Common myeloid progenitor, CD34-positive (primary cell): Measurements from ENCODE around the gene NKAPD1. TPM values are rescaled to one million over a fixed set of nuclear protein-coding genes. Genes with fewer than 3 reads are reported as not detected.
"Not testable (repeated sequence)": the region's sequence is repeated elsewhere in the genome, so short reads cannot be mapped to it uniquely, and the experiment has no call there.

Experiments used
- CTCF ChIA-PET: fragments of 350-600 bp; sonication (Branson Sonifier 250); formaldehyde crosslinking; loops from one replicate; lab custom pipeline; 2021; ENCODE audit warnings: antibody characterized with exemption; lab: Charles Lee
- POLR2A ChIA-PET: fragments of 350-600 bp; sonication (Branson Sonifier 250); formaldehyde crosslinking; loops from one replicate; lab custom pipeline; 2021; ENCODE audit warnings: antibody characterized with exemption; lab: Charles Lee
- DNase-seq, 3 donors: peaks; one replicate each; pipeline versions ENCODE4 v3.0.0 to v3.0.0-alpha.2; 2013
- H3K27ac ChIP-seq, 2 experiments: 1 replicate in 1 of 2; 2 replicates in 1 of 2; pipeline ENCODE4 v1.7.0; 2013; ENCODE audit warnings: inconsistent platforms in 2 of 2, low read length in 2 of 2, mild to moderate bottlenecking in 2 of 2, low read depth in 1 of 2, moderate library complexity in 1 of 2; ENCODE audit not compliant: severe bottlenecking in 2 of 2, insufficient read depth in 1 of 2, poor library complexity in 1 of 2
- H3K27me3 ChIP-seq, 5 experiments: replicated peaks in 2 of 5; 1 replicate in 3 of 5; 2 replicates in 2 of 5; pipeline versions ENCODE4 v1.6.1 to v1.7.0; 2013; ENCODE audit warnings: low read length in 4 of 5, mild to moderate bottlenecking in 2 of 5, moderate library complexity in 2 of 5, inconsistent platforms in 1 of 5; ENCODE audit not compliant: insufficient read depth in 5 of 5, control insufficient read depth in 4 of 5
- H3K36me3 ChIP-seq, 4 experiments: 1 replicate in 2 of 4; 2 replicates in 2 of 4; pipeline versions ENCODE4 v1.6.1 to v1.7.0; 2013; ENCODE audit warnings: low read length in 3 of 4, control low read depth in 1 of 4, mild to moderate bottlenecking in 1 of 4; ENCODE audit not compliant: control insufficient read depth in 4 of 4, insufficient read depth in 4 of 4
- H3K4me1 ChIP-seq, 4 experiments: 1 replicate in 3 of 4; 2 replicates in 1 of 4; pipeline versions ENCODE4 v1.6.1 to v1.7.1; 2013; ENCODE audit warnings: low read length in 3 of 4, mild to moderate bottlenecking in 3 of 4, control low read depth in 1 of 4, inconsistent platforms in 1 of 4, moderate library complexity in 1 of 4; ENCODE audit not compliant: control insufficient read depth in 4 of 4, insufficient read depth in 4 of 4; ENCODE audit errors: control extremely low read depth in 1 of 4
- H3K4me3 ChIP-seq, 7 experiments: 1 replicate in 4 of 7; 2 replicates in 3 of 7; pipeline versions ENCODE4 v1.5.1 to v1.7.0; 2013; ENCODE audit warnings: mild to moderate bottlenecking in 7 of 7, low read length in 6 of 7, moderate library complexity in 6 of 7, inconsistent platforms in 2 of 7, low read depth in 2 of 7, control low read depth in 1 of 7; ENCODE audit not compliant: insufficient read depth in 4 of 7, control insufficient read depth in 1 of 7; ENCODE audit errors: extremely low read depth in 1 of 7
- H3K9me3 ChIP-seq, 5 experiments: 1 replicate in 4 of 5; 2 replicates in 1 of 5; pipeline versions ENCODE4 v1.6.1 to v1.7.1; 2013; ENCODE audit warnings: low read length in 4 of 5, mild to moderate bottlenecking in 2 of 5, inconsistent platforms in 1 of 5, low read depth in 1 of 5, moderate library complexity in 1 of 5; ENCODE audit not compliant: control insufficient read depth in 4 of 5, insufficient read depth in 2 of 5; ENCODE audit errors: control extremely low read depth in 1 of 5
- WGBS: methylation state at CpG from one replicate; pipeline ENCODE4 v1.1.5; 2013; ENCODE audit not compliant: insufficient coverage; 5-methylcytosine and 5-hydroxymethylcytosine counted together
- polyA plus RNA-seq: library from polyadenylated mRNA; unstranded; fragments of 120-200 nt; gene quantifications from one replicate; pipeline ENCODE4 v1.2.1, GENCODE V29; 2013

The NKAPD1 gene, protein sequence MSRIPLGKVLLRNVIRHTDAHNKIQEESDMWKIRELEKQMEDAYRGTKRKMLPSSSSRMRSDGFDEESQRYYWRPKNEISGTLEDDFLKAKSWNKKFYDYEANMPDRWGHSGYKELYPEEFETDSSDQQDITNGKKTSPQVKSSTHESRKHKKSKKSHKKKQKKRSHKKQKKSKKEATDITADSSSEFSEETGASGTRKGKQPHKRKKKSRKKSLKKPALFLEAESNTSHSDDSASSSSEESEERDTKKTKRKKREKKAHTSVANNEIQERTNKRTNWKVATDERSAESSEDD
- 33.8 TPM for polyA plus RNA-seq

DNA sequence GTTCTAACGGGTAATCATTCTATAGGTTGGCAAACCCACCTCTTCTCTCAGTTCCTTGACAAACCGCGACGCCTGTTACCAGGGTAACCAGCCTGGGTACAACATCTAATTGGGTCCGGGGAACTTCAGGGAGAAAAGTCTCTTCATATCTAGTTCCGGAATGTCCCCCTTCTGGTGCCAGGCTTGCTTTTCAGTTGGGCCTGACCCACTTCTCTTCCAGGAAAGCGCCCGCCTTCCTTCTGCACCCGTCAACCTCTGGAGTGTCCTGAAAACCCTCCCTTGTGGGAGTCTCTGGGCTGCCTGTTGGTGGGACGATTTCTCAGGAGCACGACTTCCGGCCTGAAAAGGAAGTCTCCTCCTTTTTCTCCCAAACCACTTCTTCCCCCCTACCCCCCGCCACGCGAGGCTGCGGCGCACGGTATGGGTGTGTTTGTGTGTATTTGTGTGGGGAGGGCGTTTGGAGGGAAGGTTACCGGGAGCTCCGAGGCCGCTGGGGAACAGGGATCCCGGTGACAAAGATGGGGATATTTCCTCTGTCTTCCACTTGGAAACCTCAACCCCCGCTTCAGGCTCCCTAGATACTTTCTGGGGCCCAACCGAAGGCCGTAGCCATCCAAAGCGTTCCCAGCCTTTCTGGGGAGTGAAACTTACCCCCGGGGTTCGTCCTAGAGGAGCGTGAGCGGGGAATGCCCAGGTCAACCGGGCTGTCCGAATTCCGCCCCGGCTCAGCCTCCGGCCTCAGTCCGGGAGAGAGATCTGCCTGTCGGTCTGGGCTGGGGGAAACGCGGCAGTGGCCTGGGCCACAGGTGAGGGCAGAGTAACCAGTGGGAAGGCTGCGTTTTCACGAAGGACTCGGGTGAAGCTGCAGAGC, at the start of gene NKAPD1, which contains the start of gene PIH1D2:
Gene NKAPD1 (plus strand): TSS at position 359 of the 871 bp plus-strand sequence. CDS start 1,276 bp downstream, outside the sequence.
Gene PIH1D2 (minus strand): TSS at position 77 of the 871 bp plus-strand sequence. CDS start 843 bp downstream, outside the sequence.
- Histone ChIP-seq H3K4me3 (peak within 1 kb of the TSS; percentile 70 to 99 (median 94)), H3K4me1 (peaks cover 7 to 17% (median 12%) of the 10 kb centered on the region in 4 experiments), H3K36me3 (peaks cover 7 to 25% (median 18%) of the 10 kb centered on the region in 4 experiments), H3K27ac (peak within 1 kb of the TSS; percentile 96 to 98), H3K9me3 (no peaks in the 10 kb centered on the region), H3K27me3 (no peaks in the 10 kb centered on the region)
- ChIA-PET CTCF (interaction anchor here (1.1 to 1.6 kb wide), 4 partner anchors 11 to 30 kb away, joined by 3 to 6 read pairs (median 3); partner anchors contain the start of genes SDHD and TIMM8B), POLR2A (no interaction called here)
- DNase-seq: peak; percentile 92 to 96 (median 96)
- WGBS: under 1% methylated on average over 31 of the region's 43 CpGs

DNA sequence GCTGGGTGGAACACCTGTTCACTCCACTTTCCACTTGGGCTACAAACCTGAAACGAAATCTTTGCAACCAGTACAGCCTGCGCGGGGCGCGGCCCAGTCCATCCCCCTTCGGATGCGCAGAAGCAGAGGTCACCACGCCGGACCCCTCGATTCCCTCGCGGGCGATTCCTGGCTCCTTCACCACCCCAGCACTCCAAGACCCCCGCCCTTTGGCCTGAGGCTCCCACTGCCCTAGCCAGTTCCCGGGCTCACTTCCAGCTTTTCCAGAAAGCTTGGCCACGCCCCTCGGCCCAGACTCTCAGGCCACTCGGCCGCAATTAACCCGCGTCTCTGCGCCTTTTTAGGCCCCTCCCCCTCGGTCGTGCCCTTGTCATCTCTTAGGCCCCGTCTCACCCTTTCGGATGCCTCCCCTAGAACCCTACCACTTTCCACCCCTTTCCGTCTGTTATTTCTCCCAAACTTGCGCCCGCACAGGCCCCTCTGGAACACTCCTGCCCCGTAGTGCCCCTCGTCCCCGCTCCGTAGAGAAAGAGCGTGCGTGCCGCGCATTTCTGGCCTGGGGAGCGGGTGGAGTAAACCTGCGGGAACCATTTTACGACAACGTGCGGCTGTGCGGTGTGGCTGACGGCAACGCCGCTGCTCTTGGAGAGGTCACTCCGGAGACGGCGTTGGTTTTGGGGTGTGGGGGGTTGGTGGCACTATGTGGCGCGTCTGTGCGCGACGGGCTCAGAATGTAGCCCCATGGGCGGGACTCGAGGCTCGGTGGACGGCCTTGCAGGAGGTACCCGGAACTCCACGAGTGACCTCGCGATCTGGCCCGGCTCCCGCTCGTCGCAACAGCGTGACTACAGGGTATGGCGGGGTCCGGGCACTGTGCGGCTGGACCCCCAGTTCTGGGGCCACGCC, 49.1 kb upstream of the NKAPD1 start, which contains the start of gene DLAT:
Gene DLAT (plus strand): TSS at position 636 of the 906 bp plus-strand sequence. CDS start 65 bp downstream, at position 701.
- H3K27me3 ChIP-seq: no peaks in the 10 kb centered on the region
- ChIA-PET POLR2A (no interaction called here), CTCF (no interaction called here)
- no peaks in the 10 kb centered on the region for H3K9me3 ChIP-seq
- peak; percentile 90 to 94 (median 92) for DNase-seq
- 0% methylated on average over 52 of the region's 71 CpGs for WGBS
- H3K4me1 ChIP-seq: peaks cover 4 to 22% (median 16%) of the 10 kb centered on the region in 4 experiments
- H3K4me3 ChIP-seq: peak within 1 kb of the TSS; percentile 84 to 99 (median 95)
- peaks cover 0 to 21% (median 15%) of the 10 kb centered on the region in 4 experiments for H3K36me3 ChIP-seq
- H3K27ac ChIP-seq: peak within 1 kb of the TSS; percentile 40 to 86

DNA sequence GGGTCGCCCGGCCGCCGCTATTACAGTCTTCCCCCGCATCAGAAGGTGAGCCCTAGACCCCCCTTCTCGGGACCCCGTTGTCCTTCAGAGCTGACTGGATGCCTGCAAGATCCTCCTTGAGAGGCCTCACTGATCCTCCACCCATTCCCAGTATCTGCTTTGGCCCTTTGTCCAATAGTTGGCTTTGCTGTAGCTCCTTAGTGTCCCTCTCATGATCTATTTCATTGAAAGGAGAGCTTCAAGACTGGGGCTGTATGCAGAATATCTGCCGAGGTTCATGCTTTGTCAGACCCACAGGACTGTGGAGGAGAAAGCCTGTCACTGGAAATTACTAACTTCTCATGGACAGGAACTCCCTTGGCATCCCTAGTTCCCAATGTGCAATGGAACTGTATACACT, 48.4 kb upstream of the NKAPD1 start:
- Histone ChIP-seq H3K4me1 (peaks cover 4 to 22% (median 16%) of the 10 kb centered on the region in 4 experiments), H3K27me3 (no peaks in the 10 kb centered on the region), H3K4me3 (peak overlapping the region; percentile 84 to 99 (median 95)), H3K27ac (peak overlapping the region; percentile 37 to 86), H3K9me3 (no peaks in the 10 kb centered on the region), H3K36me3 (peaks cover 2 to 26% (median 20%) of the 10 kb centered on the region in 4 experiments)
- peak in 1 of 3 donors; percentile 18 for DNase-seq
- WGBS: 0% methylated on average over 8 of the region's 8 CpGs
- ChIA-PET POLR2A (no interaction called here), CTCF (interaction anchor here (0.6 kb wide), 1 partner anchor 38 kb away, joined by 3 read pairs; no protein-coding TSS in a partner anchor)

DNA sequence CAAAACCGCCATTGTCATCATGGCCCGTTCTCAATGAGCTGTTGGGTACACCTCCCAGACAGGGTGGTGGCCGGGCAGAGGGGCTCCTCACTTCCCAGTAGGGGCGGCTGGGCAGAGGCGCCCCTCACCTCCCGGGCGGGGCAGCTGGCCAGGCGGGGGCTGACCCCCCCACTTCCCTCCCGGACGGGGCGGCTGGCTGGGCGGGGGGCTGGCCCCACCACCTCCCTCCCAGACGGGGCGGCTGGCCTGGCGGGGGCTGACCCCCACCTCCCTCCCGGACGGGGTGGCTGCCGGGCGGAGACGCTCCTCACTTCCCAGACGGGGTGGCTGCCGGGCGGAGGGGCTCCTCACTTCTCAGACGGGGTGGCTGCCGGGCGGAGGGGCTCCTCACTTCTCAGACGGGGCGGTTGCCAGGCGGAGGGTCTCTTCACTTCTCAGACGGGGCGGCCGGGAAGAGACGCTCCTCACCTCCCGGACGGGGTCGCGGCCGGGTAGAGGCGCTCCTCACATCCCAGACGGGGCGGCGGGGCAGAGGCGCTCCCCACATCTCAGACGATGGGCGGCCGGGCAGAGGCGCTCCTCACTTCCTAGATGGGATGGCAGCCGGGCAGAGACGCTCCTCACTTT, 47.2 kb upstream of the NKAPD1 start:
- H3K9me3 ChIP-seq, H3K27me3 ChIP-seq, CTCF ChIA-PET, H3K27ac ChIP-seq, H3K4me3 ChIP-seq, DNase-seq, POLR2A ChIA-PET: not testable (repeated sequence)
- no CpG with 5 or more reads among the region's 49 CpGs for WGBS
- Histone ChIP-seq H3K36me3 (peaks cover 6 to 28% (median 22%) of the 10 kb centered on the region in 4 experiments), H3K4me1 (peaks cover 4 to 22% (median 16%) of the 10 kb centered on the region in 4 experiments)

DNA sequence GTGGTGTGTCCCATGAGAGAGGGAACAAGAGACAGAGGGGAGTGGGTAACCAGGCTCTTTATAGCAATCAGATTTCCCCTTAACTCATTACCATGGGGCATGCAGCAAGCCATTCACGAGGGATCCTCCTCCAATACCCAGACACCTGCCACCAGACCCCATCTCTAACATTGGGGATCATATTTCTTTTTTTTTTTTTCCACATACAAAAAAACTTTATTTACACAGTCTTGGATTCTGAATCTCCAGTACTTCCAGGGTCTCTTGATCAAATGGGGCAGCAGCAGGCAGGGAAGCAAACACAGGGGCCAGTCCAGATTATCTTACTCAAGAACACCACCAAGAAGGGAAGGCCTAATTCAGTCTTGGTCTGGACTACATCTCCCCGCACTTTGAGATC, 44.6 kb upstream of the NKAPD1 start:
- Histone ChIP-seq H3K4me1 (peaks cover 1 to 10% (median 7%) of the 10 kb centered on the region in 4 experiments), H3K36me3 (peaks cover 12 to 45% (median 35%) of the 10 kb centered on the region in 4 experiments), H3K27ac (no peak overlapping the region), H3K4me3 (no peak overlapping the region), H3K9me3 (no peaks in the 10 kb centered on the region), H3K27me3 (no peaks in the 10 kb centered on the region)
- POLR2A ChIA-PET: no interaction called here
- CTCF ChIA-PET: no interaction called here
- 100% methylated on average over 2 of the region's 2 CpGs for WGBS
- DNase-seq: no peak

DNA sequence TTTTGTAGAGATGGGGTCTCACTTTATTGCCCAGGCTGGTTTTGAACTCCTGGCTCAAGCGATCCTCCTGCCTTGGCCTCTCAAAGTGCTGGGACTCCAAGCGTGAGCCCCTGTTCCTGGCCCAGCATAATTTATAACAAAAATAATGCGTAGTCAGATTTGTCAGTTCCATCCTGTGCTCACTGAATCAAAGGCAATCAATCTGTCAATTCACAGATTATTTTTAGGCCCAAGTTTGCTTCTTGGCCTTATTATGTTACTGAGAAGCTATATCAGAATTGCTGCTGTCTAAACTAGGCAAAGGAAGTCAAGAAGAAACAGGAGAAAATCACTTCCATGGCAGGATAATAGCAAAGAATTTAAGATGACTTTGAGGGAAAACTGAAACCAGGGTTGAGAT, 40.2 kb upstream of the NKAPD1 start:
- WGBS: 93% methylated on average over 2 of the region's 3 CpGs
- CTCF ChIA-PET: no interaction called here
- peaks cover 23 to 61% (median 49%) of the 10 kb centered on the region in 4 experiments for H3K36me3 ChIP-seq

More for the DNA sequence above, 40.2 kb upstream of the NKAPD1 start:
- no peaks in the 10 kb centered on the region for H3K27me3 ChIP-seq
- POLR2A ChIA-PET: no interaction called here
- no peaks in the 10 kb centered on the region for H3K9me3 ChIP-seq
- no peak for DNase-seq
- no peak overlapping the region for H3K27ac ChIP-seq
- H3K4me3 ChIP-seq: no peak overlapping the region
- no peaks in the 10 kb centered on the region for H3K4me1 ChIP-seq
